Pons (tissue), 1 donor: ENCODE measurements around the gene PCYT2.
"Not testable (repeated sequence)": the region's sequence is repeated elsewhere in the genome, so short reads cannot be mapped to it uniquely, and the experiment has no call there.

Experiments
- DNase-seq: peaks from one replicate; pipeline ENCODE4 v3.0.0-alpha.2; 2016; ENCODE audit warnings: low spot score

The PCYT2 gene

DNA sequence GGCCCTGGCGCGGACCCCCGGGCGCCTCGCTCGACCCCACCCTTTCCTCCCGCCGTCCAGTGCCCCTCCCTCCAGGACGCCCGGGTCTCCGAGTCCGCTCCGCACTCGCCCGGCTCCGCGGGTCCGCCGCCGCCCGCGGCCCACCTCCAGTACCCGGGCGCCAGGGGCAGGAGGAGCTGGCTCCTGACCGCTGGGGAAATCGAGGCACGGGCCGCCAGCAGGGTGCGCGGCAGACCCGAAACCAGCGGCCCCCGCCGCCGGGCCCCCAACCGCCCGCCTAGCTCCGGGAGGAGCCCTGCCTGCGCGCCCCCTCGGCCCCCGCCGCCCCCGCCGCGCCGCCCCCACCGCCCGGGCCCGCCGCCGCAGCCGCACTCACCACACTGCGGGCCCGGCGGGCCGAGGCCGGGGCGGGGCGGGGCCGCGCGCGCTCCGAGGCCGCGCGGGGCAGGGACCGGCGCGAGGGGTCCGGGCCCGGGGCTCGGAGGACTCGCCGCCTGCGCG is 16.0 kb upstream of the PCYT2 start:
- DNase-seq, result no peak

- DNase-seq, result no peak
Measured at GRCh38 chr17:81926451-81927151, 15.4 kb upstream of the PCYT2 start.

DNA sequence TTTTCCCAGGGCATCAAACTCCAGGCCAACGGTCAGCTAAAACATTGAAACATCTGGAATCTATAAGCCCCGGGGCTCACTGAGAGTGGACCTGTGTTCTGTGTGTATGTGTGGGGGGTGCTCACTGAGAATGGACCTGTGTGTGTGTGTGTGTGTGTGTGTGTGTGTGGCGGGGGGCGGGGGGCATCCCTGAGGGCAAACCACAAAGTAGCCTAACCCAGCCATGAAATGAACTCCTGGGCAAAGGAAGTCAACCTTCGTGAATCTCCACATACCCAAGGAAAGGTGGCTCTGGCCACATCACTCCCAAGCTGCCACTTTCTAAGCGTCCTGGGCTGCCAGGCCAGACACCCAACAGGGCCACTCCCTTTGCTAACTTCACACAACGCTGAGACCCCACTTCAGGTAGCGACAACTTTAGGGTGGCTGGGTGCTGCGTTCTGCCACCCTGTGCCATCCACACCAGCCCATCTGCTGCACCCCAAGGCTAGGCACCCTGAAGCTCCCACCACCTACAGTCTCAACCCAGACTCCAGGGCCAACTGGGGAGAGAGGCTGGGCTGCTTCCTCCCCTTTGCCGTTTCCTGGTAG is 14.8 kb upstream of the PCYT2 start:
- DNase-seq, result no peak

DNA sequence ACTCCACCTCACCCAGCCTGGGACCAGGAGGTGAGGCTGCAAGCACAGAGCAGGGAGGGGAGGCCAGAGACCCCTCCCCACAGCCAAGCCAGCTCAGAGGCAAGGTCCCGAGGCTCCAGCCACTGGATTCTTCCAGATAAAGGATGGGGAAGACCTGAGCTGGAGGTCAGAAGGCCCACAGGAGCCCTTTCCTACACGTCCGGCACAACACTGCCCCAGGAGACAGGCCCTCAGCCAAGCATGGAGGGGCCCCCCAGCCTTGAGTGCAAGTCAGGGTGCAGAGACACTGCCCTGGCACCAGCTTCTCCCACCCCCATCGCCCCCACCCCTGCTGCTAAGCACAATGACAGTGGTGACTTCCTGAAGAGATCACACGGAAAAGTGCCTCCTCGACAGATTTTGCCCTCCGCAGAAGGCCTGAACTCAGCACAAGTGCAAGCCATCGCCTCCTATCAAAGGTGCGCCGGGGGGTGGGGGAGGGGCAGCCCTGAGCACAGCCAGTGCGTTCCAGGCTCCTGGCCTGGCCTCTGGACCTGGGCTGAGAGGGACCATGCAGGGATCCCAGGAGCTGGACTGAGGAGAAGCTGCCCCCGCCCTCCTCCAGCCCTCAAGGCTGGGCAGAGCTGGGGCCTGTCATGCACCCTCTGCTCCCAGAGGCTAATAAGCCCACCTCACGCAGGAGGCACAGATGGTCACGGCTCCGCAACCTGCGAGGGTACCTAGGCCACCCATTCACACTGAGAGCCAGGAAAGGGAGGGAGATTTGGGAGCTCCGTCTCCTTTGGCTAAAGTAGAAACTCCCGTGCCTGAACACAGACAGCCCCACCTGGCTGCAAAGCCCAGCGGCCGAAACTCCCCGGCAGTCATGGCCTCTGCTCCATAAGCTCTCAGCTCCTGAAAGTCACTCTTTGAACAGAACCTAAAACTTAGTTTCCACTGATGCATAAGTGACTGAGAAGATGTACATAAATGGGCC is 13.6 kb upstream of the PCYT2 start:
- no peak for DNase-seq

GRCh38 chr17:81923302-81924260 is 12.4 kb upstream of the PCYT2 start:
- no peak for DNase-seq

DNA sequence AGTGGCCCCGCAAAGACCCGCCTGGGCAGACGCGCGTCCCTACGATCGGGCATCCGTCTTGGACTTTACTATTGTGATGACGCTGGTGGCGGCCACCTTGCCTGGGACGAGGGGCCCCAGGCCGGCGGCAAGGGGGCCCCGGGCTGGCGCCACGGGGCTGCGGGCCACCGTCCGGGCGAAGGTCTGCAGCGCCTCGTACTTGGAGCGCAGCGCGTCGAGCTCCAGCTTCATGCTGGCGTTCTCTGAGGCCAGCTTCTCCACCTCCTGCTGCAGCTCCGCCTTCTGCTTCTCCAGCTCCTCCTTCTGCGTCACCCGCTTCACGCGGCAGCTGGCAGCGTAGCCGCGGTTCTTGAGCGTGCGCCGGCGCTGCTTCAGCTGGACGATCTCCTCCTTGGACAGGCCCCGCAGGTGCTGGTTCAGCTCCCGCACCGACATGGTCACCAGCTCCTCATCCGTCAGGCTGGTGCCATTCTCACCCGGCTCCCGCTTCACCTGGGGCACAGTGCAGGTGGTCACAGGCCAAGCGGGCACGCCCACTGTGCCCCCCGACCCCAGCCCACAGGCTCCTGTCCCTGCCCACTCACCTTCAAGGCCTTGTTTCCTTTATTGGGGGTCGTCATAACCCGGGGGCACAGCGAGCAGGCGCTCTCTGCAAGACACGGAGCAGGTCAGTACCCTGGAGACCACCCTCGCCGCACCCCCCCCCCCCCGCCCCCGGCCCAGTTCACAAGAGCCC is 11.5 kb upstream of the PCYT2 start:
- no peak for DNase-seq

GRCh38 chr17:81921996-81922565 is 10.9 kb upstream of the PCYT2 start:
- DNase-seq, result no peak

DNA sequence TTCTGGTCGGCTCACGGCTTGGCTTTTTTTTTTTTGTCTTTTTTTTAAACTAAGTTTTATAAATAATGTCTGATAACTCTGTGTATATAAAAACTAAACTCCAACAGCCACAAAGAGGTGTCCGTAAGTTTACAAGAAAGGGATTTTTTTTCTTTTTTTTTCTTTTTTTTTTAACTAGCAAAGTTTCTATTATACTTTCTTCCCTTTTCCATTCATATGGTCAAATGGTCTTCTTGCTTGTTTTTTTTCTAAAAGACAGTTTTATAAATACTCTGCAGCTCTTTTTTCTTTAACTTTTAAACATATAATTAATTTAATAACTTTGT is 10.3 kb upstream of the PCYT2 start:
- DNase-seq, result no peak

- DNase-seq, result no peak
Measured at GRCh38 chr17:81920612-81921536, 9.7 kb upstream of the PCYT2 start.

- DNase-seq, result no peak
Measured at GRCh38 chr17:81918832-81919545, 7.8 kb upstream of the PCYT2 start.

DNA sequence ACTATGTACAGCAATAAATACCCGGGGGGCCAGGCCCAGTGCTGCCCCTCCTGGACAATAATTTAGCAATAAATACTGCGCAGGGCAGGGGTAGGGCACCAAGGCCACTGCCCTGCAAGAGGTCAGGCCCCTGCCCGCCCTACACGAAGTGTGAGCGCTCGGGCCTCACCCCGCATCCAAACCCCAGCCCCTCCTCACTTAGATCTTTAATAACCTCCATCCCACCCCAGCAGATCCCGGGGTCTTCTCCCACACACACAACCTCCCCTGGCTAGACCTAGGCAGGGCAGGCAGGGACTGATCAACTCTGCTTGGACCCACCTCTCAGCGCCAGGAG is 7.1 kb upstream of the PCYT2 start:
- not testable (repeated sequence) for DNase-seq

DNA sequence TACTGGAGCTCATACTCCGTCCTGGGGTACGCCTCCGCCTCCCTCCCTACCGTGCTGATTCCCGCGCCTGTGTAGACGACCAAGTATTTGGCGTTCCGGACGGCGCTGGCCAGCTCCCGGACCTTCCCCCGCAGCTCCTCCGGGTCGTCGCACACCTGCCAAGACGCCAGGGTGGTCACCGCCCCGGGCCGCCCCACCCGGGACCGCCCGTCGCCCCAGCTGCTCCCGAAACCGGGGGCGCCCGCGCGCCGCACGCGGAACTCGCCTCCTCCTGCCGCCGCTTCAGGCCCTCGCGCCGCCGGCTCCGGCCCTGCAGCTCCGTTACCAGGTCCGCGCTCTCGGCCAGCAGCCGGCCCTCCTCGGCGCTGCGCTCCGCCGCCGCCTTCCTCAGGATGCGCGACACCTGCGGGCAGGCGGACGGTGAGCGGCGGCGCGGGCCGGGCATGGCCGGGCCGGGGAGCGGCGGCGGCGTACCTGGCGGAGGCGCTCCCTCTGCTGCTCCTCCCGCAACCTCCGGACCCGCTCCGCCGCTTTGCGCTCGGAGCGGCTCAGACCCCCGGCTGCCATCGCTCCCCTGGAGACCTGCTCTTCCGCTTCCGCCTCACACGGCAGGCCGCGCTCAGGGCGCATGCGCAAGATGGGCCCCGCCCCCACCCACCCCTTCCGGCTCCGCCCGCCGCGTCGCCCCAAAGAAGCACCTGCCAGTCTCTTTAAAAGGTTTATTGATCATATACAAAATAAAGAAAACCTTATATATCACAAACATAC is 6.5 kb upstream of the PCYT2 start, which contains the start of gene SIRT7:
Gene SIRT7, minus strand, starts transcription at position 612 of the 768 bp plus-strand sequence. Its CDS starts 45 bp downstream, at position 567.
- DNase-seq, result peak; percentile 73

DNA sequence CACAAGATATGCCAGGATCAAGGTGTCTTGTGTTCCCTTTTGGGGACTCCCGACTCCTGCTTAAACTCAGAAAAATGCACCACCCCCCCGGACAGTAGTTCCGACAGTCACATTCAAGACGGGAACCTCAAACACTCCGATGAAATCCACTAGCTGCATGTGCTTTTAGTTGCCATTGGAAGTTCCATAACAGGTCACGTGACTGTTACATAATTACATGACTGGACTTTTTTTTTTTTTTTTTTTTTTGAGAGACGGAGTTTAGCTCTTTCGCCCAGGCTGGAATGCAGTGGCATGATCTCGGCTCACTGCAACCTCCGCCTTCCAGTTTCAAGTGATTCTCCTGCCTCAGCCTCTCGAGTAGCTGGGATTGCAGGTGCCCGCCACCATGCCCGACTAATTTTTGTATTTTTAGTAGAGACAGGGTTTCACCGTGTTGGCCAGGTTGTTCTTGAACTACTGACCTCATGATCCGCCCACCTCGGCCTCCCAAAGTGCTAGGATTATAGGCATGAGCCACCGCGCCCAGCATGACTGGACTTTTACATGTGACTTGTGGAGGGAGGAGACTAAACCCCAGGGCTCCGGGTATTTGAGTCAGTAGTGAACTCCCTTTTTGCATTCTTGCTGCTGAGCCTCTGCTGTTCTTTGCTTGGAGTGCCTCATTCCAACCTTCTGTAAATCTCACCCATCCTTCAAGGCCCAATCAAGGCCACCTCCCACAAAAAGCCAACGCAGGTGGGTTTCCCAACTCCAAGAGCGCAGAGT is 5.2 kb upstream of the PCYT2 start:
- DNase-seq, result no peak

DNA sequence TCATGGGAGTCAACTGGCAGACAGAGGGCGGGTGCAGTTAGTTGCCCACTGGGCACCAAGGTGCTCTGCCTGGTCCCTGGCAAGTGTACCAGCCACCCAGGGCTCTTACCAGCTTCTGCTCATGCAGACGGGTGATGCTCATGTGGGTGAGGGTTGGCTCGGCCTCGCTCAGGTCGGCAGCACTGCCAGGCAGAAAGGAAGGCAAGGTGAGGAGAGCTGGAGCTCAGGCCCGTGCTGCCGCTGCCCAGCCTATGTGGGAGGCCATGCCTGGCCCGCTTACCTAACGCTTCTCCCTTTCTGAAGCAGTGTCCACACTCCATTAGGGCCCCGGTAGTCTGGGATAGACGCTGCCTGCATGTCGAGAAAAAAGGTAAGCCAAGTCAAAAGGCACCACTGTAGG is 4.1 kb upstream of the PCYT2 start:
- no peak for DNase-seq

DNA sequence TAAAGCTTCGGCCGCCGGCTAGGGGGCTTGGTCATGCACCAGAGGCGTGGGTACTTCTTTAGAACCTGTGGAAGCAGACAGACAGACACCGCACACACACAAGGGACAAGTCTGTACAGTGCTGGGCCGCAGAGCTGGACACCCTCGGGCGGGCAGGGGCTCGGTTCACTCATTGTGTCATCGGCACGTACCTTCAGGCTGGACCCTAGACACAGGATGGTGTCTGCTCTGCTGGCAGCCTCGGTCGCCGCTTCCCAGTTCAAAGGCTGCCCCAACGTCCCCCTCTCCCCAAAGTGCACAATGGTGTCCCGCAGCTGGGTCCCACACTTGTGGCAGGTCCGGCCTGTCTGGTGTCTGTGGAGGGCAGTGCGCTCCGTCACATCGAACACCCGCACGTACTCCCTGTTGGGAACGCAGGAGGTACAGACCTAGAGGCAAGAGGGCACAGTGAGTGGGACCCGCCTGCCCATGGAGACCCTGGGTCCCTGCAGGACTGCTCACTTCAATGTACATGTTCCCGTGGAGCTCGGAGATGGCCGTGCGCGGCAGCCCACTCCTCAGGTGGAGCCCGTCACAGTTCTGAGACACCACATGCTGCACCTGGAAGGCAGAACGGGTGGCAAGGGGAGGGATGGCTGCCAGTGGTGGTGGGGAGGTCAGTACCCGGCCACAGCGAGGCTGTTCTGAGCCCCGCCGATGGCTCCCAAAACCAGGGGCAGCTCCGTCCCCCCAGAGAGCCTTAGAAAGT is 3.1 kb upstream of the PCYT2 start:
- DNase-seq, result no peak

DNA sequence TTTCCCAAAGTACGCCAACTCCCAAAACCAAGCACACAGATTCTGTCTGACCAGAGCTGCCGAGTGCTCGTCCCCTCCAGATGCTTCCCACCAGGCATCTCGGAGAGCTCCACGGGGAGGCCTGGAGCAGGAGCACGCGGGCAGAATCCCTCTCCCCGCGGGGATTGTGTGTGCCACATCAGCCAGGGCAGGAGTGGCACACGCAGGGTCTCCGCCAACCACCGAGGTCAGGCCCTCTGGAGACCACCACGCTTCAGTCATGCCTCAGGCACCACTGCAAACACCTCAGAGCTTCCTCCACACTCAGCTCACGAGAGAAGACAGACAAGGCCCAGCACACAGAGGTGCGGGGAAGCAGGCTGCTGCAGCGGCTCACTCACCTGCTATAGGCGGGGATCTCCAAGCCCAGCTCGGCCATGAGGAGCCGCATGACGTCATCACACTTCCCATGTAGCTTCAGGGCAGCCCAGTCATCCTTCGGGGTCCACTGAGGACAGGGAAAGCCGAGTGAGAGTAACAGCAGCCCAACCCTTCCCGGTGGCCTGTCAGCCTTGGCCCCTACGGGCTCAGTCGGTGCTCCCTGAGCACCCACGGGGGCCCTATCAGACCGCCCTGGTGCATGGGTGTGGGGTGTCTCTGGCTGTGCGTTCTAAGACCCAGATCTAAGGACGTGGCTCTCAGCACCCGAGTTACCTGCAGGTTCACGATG is 2.3 kb upstream of the PCYT2 start:
- DNase-seq, result no peak
